GM12872 (cell line): Measurements from ENCODE around the gene MOCS1.

ENCODE experiments used
- TF ChIP-seq, protein P1 (sequence below): IDR thresholded peaks from 3 replicates; pipeline ENCODE4 v1.5.1; 2011; ENCODE audit warnings: low read depth, mild to moderate bottlenecking, low read length, moderate library complexity; ENCODE audit not compliant: insufficient read depth

The MOCS1 gene

DNA sequence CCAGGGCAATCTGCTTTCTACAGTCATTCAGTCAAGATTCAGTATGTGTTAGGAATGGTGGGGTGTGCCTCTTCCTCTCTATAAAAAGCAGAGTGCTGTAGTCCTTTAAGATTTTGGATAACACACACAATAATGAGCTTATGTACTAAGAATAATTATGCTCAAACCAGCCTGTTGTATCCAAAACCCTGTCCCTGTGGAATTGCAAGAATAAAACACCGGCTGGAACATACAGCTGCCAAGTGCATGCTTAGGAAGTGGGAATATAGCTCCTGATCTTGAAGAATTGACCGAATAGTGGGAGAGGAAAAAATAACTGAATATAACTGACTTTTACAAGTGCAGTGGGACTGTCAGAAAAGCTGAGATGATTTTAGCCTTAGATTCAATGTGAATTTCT is 979 bp upstream of the MOCS1 start:
- TF ChIP-seq, protein P1, sequence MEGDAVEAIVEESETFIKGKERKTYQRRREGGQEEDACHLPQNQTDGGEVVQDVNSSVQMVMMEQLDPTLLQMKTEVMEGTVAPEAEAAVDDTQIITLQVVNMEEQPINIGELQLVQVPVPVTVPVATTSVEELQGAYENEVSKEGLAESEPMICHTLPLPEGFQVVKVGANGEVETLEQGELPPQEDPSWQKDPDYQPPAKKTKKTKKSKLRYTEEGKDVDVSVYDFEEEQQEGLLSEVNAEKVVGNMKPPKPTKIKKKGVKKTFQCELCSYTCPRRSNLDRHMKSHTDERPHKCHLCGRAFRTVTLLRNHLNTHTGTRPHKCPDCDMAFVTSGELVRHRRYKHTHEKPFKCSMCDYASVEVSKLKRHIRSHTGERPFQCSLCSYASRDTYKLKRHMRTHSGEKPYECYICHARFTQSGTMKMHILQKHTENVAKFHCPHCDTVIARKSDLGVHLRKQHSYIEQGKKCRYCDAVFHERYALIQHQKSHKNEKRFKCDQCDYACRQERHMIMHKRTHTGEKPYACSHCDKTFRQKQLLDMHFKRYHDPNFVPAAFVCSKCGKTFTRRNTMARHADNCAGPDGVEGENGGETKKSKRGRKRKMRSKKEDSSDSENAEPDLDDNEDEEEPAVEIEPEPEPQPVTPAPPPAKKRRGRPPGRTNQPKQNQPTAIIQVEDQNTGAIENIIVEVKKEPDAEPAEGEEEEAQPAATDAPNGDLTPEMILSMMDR: no peak

DNA sequence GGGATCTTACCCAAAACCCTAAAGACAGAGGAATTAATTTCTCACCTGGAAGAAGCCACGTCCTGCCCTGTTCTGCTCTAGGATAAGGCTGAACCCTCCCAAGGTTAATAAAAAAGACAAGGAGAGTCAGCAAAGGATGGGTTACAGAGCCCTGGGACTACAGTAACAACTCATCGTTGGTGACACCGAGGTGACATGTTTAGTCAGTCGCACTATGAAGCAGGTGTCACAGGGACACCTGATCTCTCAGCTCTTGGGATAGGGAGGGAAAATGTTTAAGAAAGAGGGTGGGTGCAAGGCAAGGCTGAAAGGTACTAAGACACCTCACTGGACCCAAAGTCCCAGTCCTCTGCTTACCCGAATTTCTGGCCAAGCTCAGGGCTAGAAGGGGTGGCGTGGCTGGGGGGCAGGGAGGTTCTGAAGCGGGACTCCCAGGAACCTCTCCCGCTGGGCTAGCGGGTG is 562 bp downstream of the MOCS1 start:
- TF ChIP-seq, protein P1: no peak

DNA sequence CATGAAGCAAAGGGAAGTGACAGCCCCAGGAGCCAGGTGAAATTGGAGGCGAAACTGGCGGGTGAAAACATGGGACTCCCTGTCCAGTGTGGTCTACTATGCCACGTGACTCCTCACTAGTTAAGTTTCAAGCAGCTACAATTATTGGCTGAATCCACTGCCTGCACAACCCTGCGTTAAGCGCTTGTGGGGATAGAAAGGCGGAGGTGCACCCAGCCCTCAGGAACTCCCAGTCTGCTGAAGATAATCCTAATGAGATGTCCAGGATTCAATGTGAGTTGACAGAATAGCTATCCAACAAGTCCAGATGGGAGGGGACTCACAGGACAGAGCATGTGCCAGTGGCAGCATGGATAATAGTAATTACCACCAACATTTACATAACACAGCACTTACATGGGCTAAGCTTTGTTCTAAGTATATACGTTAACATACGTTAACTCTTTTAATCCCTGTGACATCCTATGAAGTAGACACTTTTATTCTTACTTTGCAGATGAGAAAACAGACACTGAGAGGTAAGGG is 1.8 kb downstream of the MOCS1 start:
- TF ChIP-seq, protein P1: no peak

DNA sequence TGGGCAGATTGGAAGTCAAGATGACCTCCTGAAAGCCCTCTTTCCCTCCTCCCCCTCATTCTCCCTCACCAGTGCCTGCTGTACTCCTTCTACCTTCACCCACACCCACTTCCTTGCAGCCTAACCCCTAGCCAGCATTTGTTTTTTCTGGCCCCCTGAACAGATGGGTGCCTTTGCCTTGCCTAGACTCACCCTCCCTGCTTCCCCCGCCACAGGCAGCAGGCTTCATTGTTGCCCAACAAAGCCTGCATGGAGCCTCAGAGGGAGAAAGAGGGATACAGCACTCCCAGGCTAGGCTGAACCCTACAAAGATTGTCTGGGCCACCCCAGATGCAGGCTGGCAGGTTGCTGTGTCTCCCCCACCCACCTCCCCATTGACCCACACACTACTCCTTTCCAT is 2.7 kb downstream of the MOCS1 start:
- TF ChIP-seq, protein P1: no peak

DNA sequence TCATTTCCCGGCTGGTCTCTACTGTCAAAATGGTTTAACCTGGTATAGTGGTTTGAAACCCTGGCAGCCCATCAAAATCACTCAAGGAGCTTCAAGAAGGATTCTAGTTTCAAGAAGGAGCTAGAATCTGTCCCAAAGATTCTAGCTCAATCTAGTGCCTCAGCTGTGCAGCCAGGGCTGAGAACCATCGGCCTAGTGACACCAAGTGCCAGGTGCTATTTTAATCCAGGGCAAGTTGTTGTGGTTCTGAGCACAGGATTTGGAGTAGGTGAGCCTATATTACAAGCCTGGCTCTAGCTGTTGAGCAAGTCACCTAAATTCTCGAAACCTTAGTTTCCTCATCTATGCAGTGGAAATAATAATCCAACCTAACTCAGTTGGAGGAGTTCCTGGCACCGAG is 3.7 kb downstream of the MOCS1 start:
- TF ChIP-seq, protein P1: no peak

DNA sequence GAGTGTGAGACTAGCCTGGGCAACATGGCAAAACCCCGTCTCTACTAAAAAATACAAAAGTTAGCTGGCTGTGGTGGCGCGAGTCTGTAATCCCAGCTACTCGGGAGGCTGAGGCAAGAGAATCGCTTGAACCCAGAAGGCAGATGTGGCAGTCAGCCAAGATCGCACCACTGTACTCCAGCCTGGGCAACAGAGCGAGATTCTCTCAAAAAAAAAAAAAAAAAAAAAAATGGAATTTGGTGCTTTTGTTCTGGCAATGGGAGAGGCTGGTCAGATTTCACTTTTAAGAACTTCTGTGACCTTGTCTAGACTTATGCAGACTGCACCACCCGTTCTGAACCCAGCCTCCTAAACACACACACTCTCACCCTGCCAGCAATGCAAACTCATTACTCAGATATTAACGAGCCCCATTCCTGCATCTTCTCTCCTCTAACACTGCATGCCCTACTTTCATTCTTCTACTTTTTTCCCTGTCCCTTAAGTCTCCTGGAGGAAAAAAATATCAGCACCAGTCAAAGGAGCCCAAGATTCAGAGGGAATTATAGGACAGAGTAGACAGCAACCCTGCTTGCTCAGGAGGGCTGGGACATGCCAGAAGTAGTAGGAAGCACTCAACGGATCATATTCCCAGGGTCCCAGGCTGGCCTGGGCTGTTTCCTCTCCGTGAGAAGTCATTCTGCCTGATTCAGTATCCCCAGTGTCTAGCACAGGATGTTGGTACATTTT is 4.4 kb downstream of the MOCS1 start:
- TF ChIP-seq, protein P1: no peak

DNA sequence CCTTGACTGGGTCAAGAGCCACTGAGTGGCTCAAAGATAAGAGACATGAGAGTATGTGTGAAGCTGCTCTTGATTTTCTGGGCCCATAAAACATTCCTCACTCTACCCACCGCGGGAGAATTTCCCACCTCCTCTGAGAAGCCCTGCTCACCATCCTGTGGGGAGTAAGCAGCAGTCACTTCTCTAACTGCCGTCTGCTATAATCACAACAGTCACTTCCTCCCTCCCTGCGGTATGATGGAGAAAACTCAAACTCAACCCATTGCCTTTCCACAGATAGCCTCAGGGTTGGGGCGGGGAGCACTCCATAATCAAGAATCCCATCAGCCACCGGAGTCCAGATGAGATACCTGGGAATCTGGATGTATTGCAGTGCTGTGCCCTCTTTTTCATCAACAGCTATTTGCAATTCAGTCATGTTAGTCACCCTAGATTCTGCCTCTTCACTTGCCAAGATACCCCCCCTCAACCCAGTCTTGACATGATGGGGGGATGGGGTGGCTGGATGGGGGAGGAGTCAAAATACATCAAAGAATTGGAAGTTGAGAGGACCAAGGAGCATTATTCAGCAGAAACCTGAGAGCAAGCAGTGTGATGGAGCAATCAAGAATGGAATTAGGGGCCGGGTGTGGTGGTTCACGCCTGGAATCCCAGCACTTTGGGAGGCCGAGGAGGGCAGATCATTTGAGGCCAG is 5.1 kb downstream of the MOCS1 start:
- TF ChIP-seq, protein P1: no peak
